ENCODE results near the gene PDZK1IP1.
"Not testable (repeated sequence)": the region's sequence is repeated elsewhere in the genome, so short reads cannot be mapped to it uniquely, and the experiment has no call there.

Gene PDZK1IP1

DNA sequence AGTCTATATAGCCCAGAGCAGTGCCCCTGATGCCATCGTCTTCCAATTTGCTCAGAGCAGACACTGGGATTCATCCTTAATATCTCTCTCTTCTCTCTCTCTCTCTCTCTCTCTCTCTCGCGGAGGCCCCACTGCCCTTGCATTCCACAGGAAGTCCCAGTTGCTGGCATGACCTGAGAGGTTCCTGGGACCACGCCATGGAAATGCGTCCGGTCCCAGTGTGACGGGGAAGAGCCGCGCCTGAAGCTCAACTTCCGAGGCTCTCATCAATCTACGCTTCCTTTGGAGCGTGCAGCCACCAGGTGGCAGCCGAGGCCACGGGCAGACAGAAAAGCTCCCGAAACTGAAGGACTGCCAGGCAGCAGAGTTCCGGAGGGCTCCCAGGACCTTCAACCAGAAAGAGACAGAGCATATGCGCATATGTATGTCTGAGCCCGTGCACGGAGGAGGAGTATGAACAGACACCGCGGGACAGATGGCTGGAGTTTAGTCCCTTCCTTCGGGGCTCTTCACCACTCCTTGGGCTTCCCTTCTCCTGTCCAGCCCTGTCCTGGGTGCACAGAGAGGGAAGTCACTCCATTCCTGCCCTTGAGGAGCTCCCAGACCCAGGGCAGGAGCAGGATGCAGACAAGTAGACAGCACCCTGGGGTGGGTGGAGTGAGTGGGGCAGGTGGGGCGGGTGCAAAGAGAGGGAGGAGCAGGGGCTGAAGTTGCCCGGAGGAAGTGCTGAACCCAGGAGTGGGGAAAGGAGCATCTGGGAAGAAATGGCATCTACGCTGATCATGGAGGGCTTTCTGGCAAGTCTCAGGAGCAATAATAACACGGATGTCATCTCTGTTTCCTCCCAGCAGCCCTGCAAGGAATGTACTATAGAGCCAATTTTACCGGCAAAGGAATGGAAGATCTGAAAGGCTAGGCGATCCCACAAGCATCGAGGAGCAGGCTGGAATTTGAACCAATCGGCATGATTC lies 10.5 kb downstream of the PDZK1IP1 start:
- peak; percentile 88 for DNase-seq

DNA sequence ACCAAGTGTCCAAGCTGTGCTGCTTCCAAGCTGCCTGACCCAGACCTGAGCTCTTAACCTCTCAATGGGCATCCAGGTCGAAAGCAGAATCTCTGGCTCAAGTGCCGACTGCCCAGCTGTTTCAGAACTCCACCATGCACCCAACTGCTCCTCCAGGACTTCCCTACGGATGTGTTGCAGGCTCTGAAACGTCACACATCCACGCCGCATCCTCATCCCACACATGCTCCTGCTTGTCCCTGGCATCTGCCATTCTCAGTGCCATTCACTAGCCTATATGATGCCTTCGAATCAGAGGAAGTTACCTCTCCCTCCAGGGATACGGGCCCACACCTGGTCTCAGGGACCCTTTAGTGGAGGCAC lies 11.2 kb downstream of the PDZK1IP1 start:
- DNase-seq, result no peak

DNA sequence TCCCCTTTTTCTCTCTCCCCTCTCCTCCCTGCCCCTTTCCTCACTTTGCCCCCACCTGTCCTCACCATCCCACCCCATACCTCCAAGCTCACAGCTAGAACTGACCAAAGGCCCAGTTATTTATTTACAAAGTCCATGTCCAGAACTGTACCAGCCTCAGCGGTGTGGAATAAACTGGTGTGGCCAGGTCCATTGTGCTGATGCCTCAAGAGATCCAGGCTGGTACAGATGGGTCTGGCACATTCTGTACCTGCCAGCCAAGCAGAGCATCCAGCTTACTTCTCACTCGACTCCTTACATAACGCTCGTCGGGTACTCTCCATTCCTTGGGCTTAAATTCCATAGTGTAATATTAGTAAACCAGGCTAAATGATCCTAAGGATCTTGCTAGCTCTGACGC lies 11.8 kb downstream of the PDZK1IP1 start:
- DNase-seq, result no peak

DNA sequence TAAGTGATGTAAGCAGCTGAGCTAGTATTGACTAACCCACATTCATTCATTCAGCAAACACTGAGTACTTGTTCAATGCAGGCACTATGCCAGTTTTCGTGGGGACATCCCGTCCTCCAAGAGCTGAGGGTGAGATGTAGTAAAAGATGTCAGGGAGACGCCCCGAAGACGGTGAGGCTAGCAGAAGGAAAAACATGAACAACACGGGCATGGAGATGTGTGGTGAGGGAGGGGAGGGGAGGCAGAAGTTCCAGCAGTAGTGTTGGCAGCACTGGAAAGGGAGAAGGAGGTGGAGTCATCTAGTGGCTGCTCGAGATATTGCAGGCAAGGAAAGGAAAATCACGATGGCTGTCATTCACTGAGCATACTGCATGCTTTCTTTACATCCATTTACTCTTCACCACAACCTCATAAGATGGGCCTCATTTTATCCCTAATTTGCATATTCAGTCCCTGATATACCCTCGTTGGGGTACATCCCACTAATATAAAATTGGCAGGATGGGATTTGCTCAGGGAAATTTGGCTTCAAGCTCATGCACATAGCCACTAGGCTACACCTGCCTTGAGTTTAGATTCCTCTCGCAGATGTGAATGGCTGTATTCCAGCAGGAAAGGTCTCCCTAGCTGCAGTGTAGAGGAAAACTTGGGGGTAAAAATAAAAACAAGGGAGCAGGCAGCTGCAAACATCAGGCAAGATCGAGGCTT lies 14.5 kb downstream of the PDZK1IP1 start:
- peak; percentile 61 for DNase-seq

DNA sequence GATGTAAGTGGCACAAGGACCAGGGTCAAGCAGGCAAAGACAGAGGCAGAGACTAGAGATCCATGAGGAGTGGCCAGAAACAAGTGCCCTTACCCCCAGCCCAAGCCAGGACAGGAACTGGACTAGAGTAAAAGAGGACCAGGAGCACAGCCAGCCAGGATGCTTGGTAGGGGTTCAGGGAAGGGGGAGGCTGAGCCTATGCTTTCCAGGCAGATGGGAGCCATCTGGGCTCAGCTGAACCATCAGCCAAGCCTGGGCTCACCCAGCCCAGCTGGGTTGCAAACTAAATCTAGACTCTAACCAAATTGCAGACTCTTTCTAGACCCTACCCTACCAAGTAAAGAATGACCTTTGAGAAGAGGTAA lies 15.2 kb downstream of the PDZK1IP1 start:
- no peak for DNase-seq

DNA sequence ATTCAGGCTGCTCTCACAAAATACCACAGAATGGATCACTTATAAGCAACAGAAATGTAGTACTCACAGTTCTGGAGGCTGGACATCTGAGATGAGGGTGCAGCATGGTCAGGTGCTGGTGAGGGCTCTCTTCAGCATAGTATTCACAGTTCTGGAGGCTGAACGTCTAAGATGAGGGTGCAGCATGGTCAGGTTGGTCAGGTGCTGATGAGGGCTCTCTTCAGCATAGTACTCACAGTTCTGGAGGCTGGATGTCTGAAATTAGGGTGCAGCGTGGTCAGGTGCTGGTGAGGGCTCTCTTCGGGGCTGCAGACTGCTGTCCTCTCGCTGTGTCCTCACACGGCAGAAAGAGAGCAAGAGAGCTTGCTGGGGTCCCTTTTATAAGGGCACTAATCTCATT lies 17.1 kb downstream of the PDZK1IP1 start:
- DNase-seq, result no peak

DNA sequence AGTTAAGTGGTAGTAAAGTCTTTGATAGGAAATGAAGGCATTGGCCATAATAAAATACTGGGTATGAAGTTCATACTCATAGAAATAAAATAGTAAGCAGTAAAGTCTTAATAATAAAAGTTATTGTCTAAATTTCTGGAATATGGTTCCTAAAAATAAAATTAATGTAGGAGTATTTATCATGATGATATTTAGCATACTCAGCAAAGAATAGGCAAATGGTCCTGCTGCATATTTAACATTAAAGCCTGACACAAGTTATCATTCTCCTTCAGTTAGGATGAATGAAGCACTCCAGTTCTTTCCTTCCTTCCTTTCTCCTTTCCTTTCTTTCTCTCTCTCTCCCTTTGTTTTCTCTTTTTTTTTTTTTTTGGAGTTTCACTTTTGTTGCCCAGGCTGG lies 25.3 kb downstream of the PDZK1IP1 start:
- DNase-seq, result no peak

DNA sequence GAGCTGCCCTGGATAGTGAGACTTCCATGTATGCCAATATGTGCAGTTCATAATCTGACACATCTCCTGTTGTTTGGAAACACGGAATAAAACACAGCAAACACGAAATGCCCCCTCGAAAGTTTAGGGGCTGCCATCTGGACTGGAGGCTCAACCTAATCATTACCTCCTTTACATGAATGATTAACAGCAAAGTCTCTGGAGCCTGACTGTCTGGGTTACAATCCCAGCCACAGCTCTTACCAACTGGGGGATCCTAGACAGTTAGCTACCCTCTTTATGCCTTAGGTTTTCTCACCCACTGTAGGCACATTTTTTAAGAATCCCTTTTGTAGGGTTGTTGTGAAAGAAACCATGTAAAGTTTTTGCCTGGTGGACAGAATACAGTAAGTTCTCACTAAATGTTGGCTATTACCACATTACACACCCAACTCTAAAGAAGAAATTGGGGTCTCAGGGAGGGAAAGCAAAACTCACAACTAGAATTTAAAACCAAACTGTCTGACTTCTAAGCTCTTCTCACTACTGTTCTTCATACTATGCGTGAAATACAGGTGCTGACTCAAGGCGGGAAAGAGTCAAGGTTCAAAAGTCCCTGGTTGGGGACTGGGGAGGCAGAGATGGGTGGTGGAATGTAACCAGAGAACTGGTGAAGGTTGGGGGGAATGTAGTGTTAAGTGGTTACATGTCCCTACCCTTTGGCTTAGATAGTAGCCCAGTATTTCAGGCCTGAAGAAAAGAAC lies 28.4 kb downstream of the PDZK1IP1 start:
- no peak for DNase-seq

DNA sequence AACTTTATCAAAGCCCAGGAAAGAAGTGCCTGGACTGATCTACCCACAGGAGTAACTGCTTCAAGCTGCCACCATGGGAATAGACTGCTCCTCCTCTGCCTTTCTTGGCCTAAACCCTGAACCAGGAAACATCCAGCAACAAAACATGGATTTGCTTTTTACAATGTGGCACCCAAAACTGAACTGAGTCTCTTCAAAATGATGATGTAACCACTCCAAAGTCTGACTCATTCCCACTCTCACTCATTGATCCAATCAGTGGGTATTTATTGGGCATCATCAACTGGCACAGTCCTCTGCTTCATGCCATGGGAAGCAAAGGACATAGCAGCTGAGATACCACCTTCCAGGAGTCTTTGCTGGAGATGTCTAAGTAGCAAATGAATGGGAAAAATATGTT lies 29.1 kb downstream of the PDZK1IP1 start:
- DNase-seq, result no peak

DNA sequence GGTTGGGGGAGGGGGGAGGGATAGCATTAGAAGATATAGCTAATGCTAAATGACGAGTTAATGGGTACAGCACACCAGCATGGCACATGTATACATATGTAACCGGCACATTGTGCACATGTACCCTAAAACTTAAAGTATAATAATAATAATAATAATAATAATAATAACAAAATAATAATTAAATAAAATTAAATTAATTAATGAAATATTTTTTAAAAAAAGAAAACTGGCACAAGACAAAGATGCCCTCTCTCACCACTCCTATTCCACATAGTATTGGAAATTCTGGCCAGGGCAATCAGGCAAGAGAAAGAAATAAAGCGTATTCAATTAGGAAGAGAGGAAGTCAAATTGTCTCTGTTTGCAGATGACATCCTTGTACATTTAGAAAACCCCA lies 31.9 kb downstream of the PDZK1IP1 start:
- DNase-seq, result not testable (repeated sequence)

DNA sequence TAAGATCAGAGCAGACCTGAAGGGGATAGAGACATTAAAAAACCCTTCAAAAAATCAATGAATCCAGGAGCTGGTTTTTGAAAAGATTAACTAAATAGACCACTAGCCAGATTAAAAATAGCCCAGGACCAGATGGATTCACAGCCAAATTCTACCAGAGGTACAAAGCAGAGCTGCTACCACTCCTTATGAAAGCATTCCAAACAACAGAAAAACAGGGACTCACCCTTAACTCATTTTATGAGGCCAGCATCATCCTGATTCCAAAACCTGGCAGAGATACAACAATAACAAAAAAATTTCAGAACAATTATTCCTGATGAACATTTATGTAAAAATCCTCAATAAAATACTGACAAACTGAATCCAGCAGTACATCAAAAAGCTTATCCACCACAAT lies 33.4 kb downstream of the PDZK1IP1 start:
- not testable (repeated sequence) for DNase-seq

DNA sequence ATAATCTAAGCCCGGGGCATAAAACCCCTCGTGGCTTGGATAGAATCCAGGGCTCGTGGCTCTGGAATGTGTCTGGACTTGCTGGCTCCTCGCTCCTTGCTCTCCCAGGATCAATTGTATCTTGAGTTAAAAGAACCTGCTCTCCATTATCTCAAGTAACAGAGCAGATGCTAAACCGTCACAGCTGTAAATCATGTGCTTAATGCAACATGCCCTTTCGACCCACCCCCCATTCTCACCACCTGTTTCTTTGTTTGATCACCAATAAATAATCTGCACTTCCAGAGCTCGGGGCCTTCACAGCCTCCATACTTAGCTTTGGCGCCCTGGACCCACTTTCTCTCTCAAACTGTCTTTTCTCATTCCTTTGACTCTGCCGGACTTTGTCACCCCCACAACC lies 40.7 kb downstream of the PDZK1IP1 start:
- DNase-seq, result not testable (repeated sequence)

DNA sequence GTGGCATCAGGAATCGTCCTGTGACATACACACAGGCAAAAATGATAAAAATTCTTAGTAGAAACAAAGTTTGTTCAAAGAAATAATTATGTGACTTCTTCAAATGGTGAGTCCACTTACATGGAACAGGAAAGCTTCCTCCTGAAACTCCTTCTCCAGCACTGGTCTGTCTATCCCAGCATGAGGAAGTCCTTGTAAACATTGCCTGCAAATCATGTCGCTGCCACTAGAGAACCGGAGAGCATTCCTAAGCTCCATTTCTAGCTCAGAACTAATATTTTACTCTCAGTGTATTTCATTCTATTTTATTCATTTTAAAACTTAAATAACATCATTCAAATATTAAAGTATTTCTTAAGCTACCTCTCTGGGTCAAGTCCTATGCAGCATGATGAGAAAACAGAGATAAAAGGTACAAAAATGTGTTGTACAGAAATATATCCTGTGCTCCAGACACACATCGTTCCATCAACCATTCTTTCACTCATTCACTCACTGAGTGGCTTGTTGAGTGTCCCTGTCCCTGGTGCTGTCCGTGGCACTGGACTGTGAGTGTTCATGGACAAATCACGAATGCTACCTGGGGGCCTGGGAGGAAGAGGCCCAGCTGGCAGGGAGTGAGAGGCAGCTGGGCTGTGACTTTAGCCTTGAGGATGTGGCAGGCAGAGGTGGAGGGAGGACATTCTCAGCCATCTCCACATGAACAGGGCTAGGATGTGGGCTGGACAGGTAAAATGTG lies 42.6 kb downstream of the PDZK1IP1 start:
- no peak for DNase-seq

DNA sequence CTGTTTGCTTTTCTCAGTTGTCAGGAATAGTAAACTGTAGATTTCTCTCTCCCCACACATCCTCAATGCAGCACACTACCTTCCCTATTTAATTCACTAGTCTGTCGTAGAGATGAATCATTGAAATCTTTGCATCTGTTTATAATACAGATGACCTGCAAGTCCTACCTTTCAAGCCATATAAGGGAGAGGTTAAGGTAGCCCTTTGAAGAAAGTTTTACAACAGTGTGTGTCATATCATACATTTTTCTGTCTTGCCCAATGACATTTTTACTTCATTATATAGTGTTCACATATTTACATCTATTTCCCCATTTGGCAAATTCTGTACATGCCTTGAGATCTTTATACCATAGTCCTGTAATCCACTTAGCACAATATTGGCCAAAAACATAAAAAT lies 43.3 kb downstream of the PDZK1IP1 start:
- DNase-seq, result not testable (repeated sequence)

DNA sequence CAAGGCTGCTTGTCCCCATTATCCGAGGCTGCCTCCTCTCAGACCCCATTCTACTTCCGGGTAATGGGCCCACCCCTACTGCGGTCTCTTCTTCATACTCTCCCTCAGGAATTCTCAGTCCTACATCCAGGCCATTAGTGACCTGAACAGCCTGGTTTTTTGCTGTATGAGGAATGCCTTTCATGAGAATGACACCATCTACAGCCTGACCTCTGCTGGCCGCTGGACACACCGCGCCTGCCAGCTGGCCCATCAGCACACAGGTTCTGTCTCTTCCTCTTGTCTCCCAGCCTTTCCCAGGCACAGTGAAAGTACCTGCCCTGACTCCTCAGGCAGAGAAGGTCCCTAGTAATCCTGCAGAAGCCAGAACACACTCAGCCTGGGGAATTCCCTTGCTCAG lies 46.2 kb downstream of the PDZK1IP1 start:
- not testable (repeated sequence) for DNase-seq

DNA sequence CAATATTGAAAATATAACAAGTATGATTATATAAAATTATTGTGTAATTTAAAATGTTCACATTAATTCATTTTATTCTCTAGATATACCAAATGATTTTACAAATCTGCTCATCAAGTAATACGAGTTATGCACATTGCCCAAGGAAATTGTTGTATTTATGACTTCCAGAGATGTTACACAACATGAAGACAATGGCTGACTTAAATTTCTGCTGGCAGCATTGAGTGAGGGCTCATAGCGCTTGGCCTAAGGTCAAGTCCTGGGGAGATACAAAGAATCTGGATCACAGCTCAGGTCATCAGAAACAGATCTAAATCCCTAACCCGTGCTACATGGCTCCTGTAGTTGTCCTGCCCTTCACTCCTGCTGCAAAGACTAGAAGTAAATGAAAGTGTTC lies 49.5 kb downstream of the PDZK1IP1 start:
- DNase-seq, result not testable (repeated sequence)

DNA sequence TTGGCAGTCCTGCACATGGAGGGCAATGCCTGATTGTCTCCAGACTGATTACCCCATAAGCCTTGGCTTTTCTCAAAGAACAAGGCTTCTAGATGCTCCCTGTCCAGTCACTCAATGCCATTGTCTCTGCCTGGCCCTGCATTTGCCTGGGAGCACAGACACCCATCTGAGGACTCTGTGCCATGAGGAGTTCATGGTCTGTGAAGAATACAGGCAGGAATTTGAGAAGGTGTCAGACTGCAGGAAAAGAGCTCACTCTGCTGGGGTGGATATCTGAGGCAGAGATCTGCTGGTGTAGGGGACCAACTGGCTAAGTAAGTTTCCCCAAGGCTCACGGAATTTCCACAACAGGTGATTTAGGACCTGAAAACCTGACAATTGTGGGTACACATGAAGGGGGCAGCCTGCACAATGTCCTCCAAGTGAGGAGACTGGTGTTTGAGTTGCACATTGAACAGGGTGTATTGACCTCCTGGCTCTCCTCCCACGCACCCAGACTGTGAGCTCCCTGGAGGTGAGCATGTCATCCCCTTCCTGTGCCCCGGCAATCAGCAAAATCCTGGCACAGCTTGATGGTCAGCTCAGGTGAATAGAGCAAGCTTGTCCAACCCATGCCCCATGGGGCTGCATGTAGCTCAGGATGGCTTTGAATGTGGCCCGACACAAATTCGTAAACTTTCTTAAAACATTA lies 51.8 kb downstream of the PDZK1IP1 start:
- DNase-seq, result no peak

DNA sequence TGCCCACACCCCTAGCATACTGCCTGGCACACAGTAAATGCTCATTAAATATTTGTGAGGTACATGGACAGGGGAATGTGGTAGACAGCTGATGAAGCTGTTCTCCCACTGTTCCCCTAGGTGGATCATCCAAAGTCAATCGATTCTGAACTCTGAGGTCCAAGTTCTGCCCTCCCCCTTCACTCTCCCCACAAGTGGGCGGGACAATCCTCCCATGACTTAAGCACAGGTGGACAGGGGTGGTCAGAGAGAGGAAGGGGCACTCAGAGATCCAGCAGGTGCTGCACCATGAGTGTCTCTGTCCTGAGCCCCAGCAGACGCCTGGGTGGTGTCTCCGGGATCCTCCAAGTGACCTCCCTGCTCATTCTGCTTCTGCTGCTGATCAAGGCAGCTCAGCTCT lies 52.6 kb downstream of the PDZK1IP1 start, which contains the start of gene CYP4A22:
CYP4A22 (plus strand) TSS at position 244 of the 400 bp plus-strand sequence; CDS start at position 289, 45 bp downstream.
- DNase-seq, result no peak

Data from activated CD4-positive, alpha-beta T cell treated with anti-CD3 and anti-CD28 coated beads, Interleukin-10, Interleukin-2, amounts not matched to agents 100 ng/mL and 50 ng/mL, durations not matched to agents 16 hours and 8 hours (primary cell).